NCI-H128 (cell line): Measurements from ENCODE around the gene CHIT1.
"Not testable (repeated sequence)": the region's sequence is repeated elsewhere in the genome, so short reads cannot be mapped to it uniquely, and the experiment has no call there.

ENCODE experiments used
- DNase-seq: peaks from one replicate; lab custom pipeline; 2025; ENCODE audit not compliant: unreplicated experiment; lab: John Stamatoyannopoulos, UW

The CHIT1 gene

GRCh38 chr1:203266140-203266539 is 36.7 kb upstream of the CHIT1 start:
- not testable (repeated sequence) for DNase-seq

GRCh38 chr1:203265541-203265940 is 36.1 kb upstream of the CHIT1 start:
- DNase-seq = no peak

- no peak for DNase-seq
These were observed 34.6 kb upstream of the CHIT1 start for GRCh38 chr1:203264052-203264501.

GRCh38 chr1:203263496-203263895 is 34.0 kb upstream of the CHIT1 start:
- DNase-seq = no peak

GRCh38 chr1:203256636-203257035 is 27.2 kb upstream of the CHIT1 start:
- not testable (repeated sequence) for DNase-seq

GRCh38 chr1:203254782-203255181 is 25.3 kb upstream of the CHIT1 start:
- not testable (repeated sequence) for DNase-seq

GRCh38 chr1:203252678-203253077 is 23.2 kb upstream of the CHIT1 start:
- DNase-seq = peak; percentile 80

- no peak for DNase-seq
These were observed 22.0 kb upstream of the CHIT1 start for GRCh38 chr1:203251466-203251865.

- no peak for DNase-seq
These were observed 21.4 kb upstream of the CHIT1 start for GRCh38 chr1:203250911-203251310.

GRCh38 chr1:203244776-203245175 is 15.3 kb upstream of the CHIT1 start:
- DNase-seq = no peak

- not testable (repeated sequence) for DNase-seq
These were observed 12.2 kb upstream of the CHIT1 start for GRCh38 chr1:203241708-203242107.

GRCh38 chr1:203239526-203240305 is 10.2 kb upstream of the CHIT1 start:
- no peak for DNase-seq

GRCh38 chr1:203239081-203239480 is 9.6 kb upstream of the CHIT1 start:
- DNase-seq = no peak

- no peak for DNase-seq
These were observed 9.1 kb upstream of the CHIT1 start for GRCh38 chr1:203238535-203238934.

- not testable (repeated sequence) for DNase-seq
These were observed 5.4 kb upstream of the CHIT1 start for GRCh38 chr1:203234901-203235300.

GRCh38 chr1:203228670-203229069 is 803 bp downstream of the CHIT1 start:
- DNase-seq = no peak

GRCh38 chr1:203227371-203228083 is 1.9 kb downstream of the CHIT1 start:
- DNase-seq = no peak

GRCh38 chr1:203225071-203225470 is 4.4 kb downstream of the CHIT1 start:
- no peak for DNase-seq

GRCh38 chr1:203223012-203223775 is 6.3 kb downstream of the CHIT1 start:
- no peak for DNase-seq

GRCh38 chr1:203219934-203220333 is 9.5 kb downstream of the CHIT1 start:
- no peak for DNase-seq

- no peak for DNase-seq
These were observed 10.3 kb downstream of the CHIT1 start for GRCh38 chr1:203219171-203219570.

- DNase-seq = no peak
These were observed 11.8 kb downstream of the CHIT1 start for GRCh38 chr1:203217668-203218067.
